Measurements from ENCODE around the gene PAWR. TPM values are rescaled to one million over a fixed set of nuclear protein-coding genes. Genes with fewer than 3 reads are reported as not detected.
"Not testable (repeated sequence)": the region's sequence is repeated elsewhere in the genome, so short reads cannot be mapped to it uniquely, and the experiment has no call there.

PAWR gene
- polyA plus RNA-seq, 1 donor (not counting 4 experiments of a cell fraction or from before 2014, with no cell fraction given) = 41.1 TPM

DNA sequence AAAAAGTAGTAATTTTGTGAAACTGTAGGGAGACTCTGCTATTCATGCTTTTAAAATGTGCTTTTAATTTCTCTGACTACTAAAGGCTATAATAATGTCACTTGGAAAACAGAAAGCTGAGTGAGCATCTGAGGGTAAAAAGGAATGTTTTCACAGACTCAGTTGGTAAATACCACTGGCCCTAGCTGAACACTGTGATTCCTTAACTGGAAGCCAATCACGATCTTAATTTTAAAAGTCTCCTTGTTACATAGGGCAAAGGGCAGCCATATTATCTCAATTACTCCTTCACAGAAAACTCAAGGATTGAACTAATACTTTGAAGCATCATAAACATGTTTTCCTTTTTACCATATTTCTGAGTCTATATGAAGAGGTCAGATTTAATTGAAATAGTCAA is 41.9 kb downstream of the PAWR start:
- H3K36me3 ChIP-seq (ENCODE audit: control insufficient read depth in 2 of 2, extremely low read depth in 1 of 2, insufficient read depth in 2 of 2, low read length in 2 of 2) = peaks cover 0 to 2% of the 10 kb centered on the region in 2 experiments
- H3K27me3 ChIP-seq (ENCODE audit: control insufficient read depth, extremely low read depth, insufficient read depth, low read length) = no peaks in the 10 kb centered on the region
- no peak for FAIRE-seq
- H3K4me2 ChIP-seq (ENCODE audit: control insufficient read depth, extremely low read depth, insufficient read depth, low read depth, low read length) = no peak overlapping the region
- H3K4me3 ChIP-seq (ENCODE audit: control insufficient read depth in 2 of 3, extremely low read depth in 1 of 3, insufficient read depth in 2 of 3, low read depth in 1 of 3, low read length in 3 of 3) = no peak overlapping the region
- peaks cover 87% of the 10 kb centered on the region for H3K79me2 ChIP-seq (ENCODE audit: control insufficient read depth, insufficient read depth, low read length)
- TF ChIP-seq EZH2 (IDR thresholded peaks at IDR 0.05; ENCODE audit: low read length) (no peak), CTCF (optimal IDR thresholded peaks at IDR 0.05 in 1 of 3, IDR thresholded peaks at IDR 0.05 in 1 of 3, conservative IDR thresholded peaks at IDR 0.05 in 1 of 3; ENCODE audit: extremely low read depth in 1 of 3, insufficient read depth in 2 of 3, low read length in 3 of 3) (no peak)
- no peak for DNase-seq (ENCODE audit: low read depth, low spot score)
- no peak overlapping the region for H3K27ac ChIP-seq (ENCODE audit: control insufficient read depth, insufficient read depth, low read length)
- no peaks in the 10 kb centered on the region for H3K4me1 ChIP-seq (ENCODE audit: control insufficient read depth, extremely low read depth, insufficient read depth, low read length)
- no peaks in the 10 kb centered on the region for H3K9me1 ChIP-seq (ENCODE audit: control insufficient read depth, extremely low read depth, insufficient read depth, low read length)
- no peak overlapping the region for H2AFZ ChIP-seq (ENCODE audit: control insufficient read depth, low read length)
- H3K9me3 ChIP-seq (ENCODE audit: control insufficient read depth, low read depth, low read length) = no peaks in the 10 kb centered on the region
- H3K9ac ChIP-seq (ENCODE audit: control insufficient read depth, extremely low read depth, insufficient read depth, low read length) = no peak overlapping the region
- dilution Hi-C loops (cut with MboI; ENCODE audit: extremely low pct_ligation_motif_present, low sequenced_read_pairs) = no loop called here
- peaks cover 6% of the 10 kb centered on the region for H4K20me1 ChIP-seq (ENCODE audit: control insufficient read depth, extremely low read depth, insufficient read depth, low read length)

GRCh38 chr12:79646843-79647242 is 43.9 kb downstream of the PAWR start:
- H3K36me3 ChIP-seq (ENCODE audit: control insufficient read depth in 2 of 2, extremely low read depth in 1 of 2, insufficient read depth in 2 of 2, low read length in 2 of 2); H4K20me1 ChIP-seq (ENCODE audit: control insufficient read depth, extremely low read depth, insufficient read depth, low read length); H3K4me1 ChIP-seq (ENCODE audit: control insufficient read depth, extremely low read depth, insufficient read depth, low read length); H3K27ac ChIP-seq (ENCODE audit: control insufficient read depth, insufficient read depth, low read length); DNase-seq (ENCODE audit: low read depth, low spot score); H2AFZ ChIP-seq (ENCODE audit: control insufficient read depth, low read length); H3K9me3 ChIP-seq (ENCODE audit: control insufficient read depth, low read depth, low read length); H3K4me3 ChIP-seq (ENCODE audit: control insufficient read depth in 2 of 3, extremely low read depth in 1 of 3, insufficient read depth in 2 of 3, low read depth in 1 of 3, low read length in 3 of 3); dilution Hi-C loops (cut with MboI; ENCODE audit: extremely low pct_ligation_motif_present, low sequenced_read_pairs); H3K9ac ChIP-seq (ENCODE audit: control insufficient read depth, extremely low read depth, insufficient read depth, low read length); FAIRE-seq; H3K27me3 ChIP-seq (ENCODE audit: control insufficient read depth, extremely low read depth, insufficient read depth, low read length); H3K9me1 ChIP-seq (ENCODE audit: control insufficient read depth, extremely low read depth, insufficient read depth, low read length); H3K4me2 ChIP-seq (ENCODE audit: control insufficient read depth, extremely low read depth, insufficient read depth, low read depth, low read length): not testable (repeated sequence)
- H3K79me2 ChIP-seq (ENCODE audit: control insufficient read depth, insufficient read depth, low read length) = peaks cover 90% of the 10 kb centered on the region

DNA sequence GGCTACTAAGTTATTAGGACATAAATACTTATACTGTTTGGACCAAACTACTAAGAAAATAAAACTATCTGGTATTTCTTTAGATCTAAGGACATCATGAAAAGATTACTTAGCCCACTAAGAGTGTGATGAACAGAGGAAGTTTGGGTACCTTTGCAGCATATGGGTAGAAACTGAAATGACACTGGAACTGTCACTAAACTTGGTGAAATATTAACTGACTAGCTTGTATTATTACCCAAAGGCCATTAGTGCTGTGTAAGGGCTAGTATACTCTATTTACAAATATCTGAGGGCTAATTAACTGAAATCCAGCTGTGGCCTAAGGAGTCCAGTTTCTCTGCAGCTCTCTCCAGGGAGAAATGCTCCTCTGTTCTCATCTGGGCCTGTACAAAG is 45.5 kb downstream of the PAWR start:
- Histone ChIP-seq H3K4me2 (ENCODE audit: control insufficient read depth, extremely low read depth, insufficient read depth, low read depth, low read length) (no peak overlapping the region), H3K9ac (ENCODE audit: control insufficient read depth, extremely low read depth, insufficient read depth, low read length) (no peak overlapping the region), H3K4me3 (ENCODE audit: control insufficient read depth in 2 of 3, extremely low read depth in 1 of 3, insufficient read depth in 2 of 3, low read depth in 1 of 3, low read length in 3 of 3) (no peak overlapping the region), H3K9me3 (ENCODE audit: control insufficient read depth, low read depth, low read length) (no peaks in the 10 kb centered on the region), H3K4me1 (ENCODE audit: control insufficient read depth, extremely low read depth, insufficient read depth, low read length) (no peaks in the 10 kb centered on the region), H2AFZ (ENCODE audit: control insufficient read depth, low read length) (no peak overlapping the region), H3K79me2 (ENCODE audit: control insufficient read depth, insufficient read depth, low read length) (peaks cover 89% of the 10 kb centered on the region), H3K9me1 (ENCODE audit: control insufficient read depth, extremely low read depth, insufficient read depth, low read length) (no peaks in the 10 kb centered on the region), H3K36me3 (ENCODE audit: control insufficient read depth in 2 of 2, extremely low read depth in 1 of 2, insufficient read depth in 2 of 2, low read length in 2 of 2) (peaks cover 0 to 2% of the 10 kb centered on the region in 2 experiments), H4K20me1 (ENCODE audit: control insufficient read depth, extremely low read depth, insufficient read depth, low read length) (peaks cover 6% of the 10 kb centered on the region), H3K27me3 (ENCODE audit: control insufficient read depth, extremely low read depth, insufficient read depth, low read length) (no peaks in the 10 kb centered on the region), H3K27ac (ENCODE audit: control insufficient read depth, insufficient read depth, low read length) (no peak overlapping the region)
- TF ChIP-seq EZH2 (IDR thresholded peaks at IDR 0.05; ENCODE audit: low read length) (no peak), CTCF (optimal IDR thresholded peaks at IDR 0.05 in 1 of 3, IDR thresholded peaks at IDR 0.05 in 1 of 3, conservative IDR thresholded peaks at IDR 0.05 in 1 of 3; ENCODE audit: extremely low read depth in 1 of 3, insufficient read depth in 2 of 3, low read length in 3 of 3) (no peak)
- dilution Hi-C loops (cut with MboI; ENCODE audit: extremely low pct_ligation_motif_present, low sequenced_read_pairs) = no loop called here
- DNase-seq (ENCODE audit: low read depth, low spot score) = no peak
- FAIRE-seq = no peak
